ENCODE results near the gene HNRNPH1.

Gene HNRNPH1

GRCh38 chr5:179606071-179606909 is 17.2 kb downstream of the HNRNPH1 start:
- DNase-seq (ENCODE audit: low read depth in 3 of 3, low spot score in 1 of 3): no peak

GRCh38 chr5:179605026-179605833 is 18.2 kb downstream of the HNRNPH1 start:
- no peak for DNase-seq (ENCODE audit: low read depth in 3 of 3, low spot score in 1 of 3)

- DNase-seq (ENCODE audit: low read depth in 3 of 3, low spot score in 1 of 3): no peak
These were observed 20.2 kb downstream of the HNRNPH1 start for GRCh38 chr5:179603308-179603707.

- no peak for DNase-seq (ENCODE audit: low read depth in 3 of 3, low spot score in 1 of 3)
These were observed 21.4 kb downstream of the HNRNPH1 start for GRCh38 chr5:179601871-179602625.

GRCh38 chr5:179599973-179600372 is 23.5 kb downstream of the HNRNPH1 start:
- DNase-seq (ENCODE audit: low read depth in 3 of 3, low spot score in 1 of 3): no peak

GRCh38 chr5:179599566-179599965 is 23.9 kb downstream of the HNRNPH1 start:
- no peak for DNase-seq (ENCODE audit: low read depth in 3 of 3, low spot score in 1 of 3)

- no peak for DNase-seq (ENCODE audit: low read depth in 3 of 3, low spot score in 1 of 3)
These were observed 24.4 kb downstream of the HNRNPH1 start for GRCh38 chr5:179599100-179599499.

- no peak for DNase-seq (ENCODE audit: low read depth in 3 of 3, low spot score in 1 of 3)
These were observed 27.1 kb downstream of the HNRNPH1 start for GRCh38 chr5:179596421-179596820.

- no peak for DNase-seq (ENCODE audit: low read depth in 3 of 3, low spot score in 1 of 3)
These were observed 27.6 kb downstream of the HNRNPH1 start for GRCh38 chr5:179595916-179596315.

- DNase-seq (ENCODE audit: low read depth in 3 of 3, low spot score in 1 of 3): no peak
These were observed 35.3 kb downstream of the HNRNPH1 start for GRCh38 chr5:179588166-179588565.

- no peak for DNase-seq (ENCODE audit: low read depth in 3 of 3, low spot score in 1 of 3)
These were observed 37.5 kb downstream of the HNRNPH1 start for GRCh38 chr5:179585941-179586401.

- no peak for DNase-seq (ENCODE audit: low read depth in 3 of 3, low spot score in 1 of 3)
These were observed 46.0 kb downstream of the HNRNPH1 start for GRCh38 chr5:179577286-179577960.

- DNase-seq (ENCODE audit: low read depth in 3 of 3, low spot score in 1 of 3): no peak
These were observed 51.1 kb downstream of the HNRNPH1 start for GRCh38 chr5:179572386-179572785.

- DNase-seq (ENCODE audit: low read depth in 3 of 3, low spot score in 1 of 3): no peak
These were observed 54.8 kb downstream of the HNRNPH1 start for GRCh38 chr5:179568721-179569120.

GRCh38 chr5:179564526-179564925 is 58.9 kb downstream of the HNRNPH1 start:
- no peak for DNase-seq (ENCODE audit: low read depth in 3 of 3, low spot score in 1 of 3)

Data from stimulated activated CD4-positive, alpha-beta T cell treated with anti-CD3 and anti-CD28 coated beads, TNF-alpha, amount 100 ng/mL, for 1 hour (primary cell).